Measurements from ENCODE around the gene ELL2.

ELL2 gene

GRCh38 chr5:95850391-95850894, 111.2 kb downstream of the ELL2 start:
- no peaks in the 10 kb centered on the region for H3K27me3 ChIP-seq
- no peaks in the 10 kb centered on the region for H3K9me3 ChIP-seq
- no peak overlapping the region for H3K27ac ChIP-seq
- no peaks in the 10 kb centered on the region for H3K36me3 ChIP-seq
- intact Hi-C loops (cut with DNase I; ENCODE audit: low total_unique reads), result loop anchor here (10.0 kb wide), 1 partner anchor 754 kb away; no protein-coding TSS in a partner anchor
- peaks cover 0 to 14% (median 0%) of the 10 kb centered on the region in 4 donors for H3K4me1 ChIP-seq
- H3K4me3 ChIP-seq, result no peak overlapping the region
- no peak for DNase-seq
- no peak for TF ChIP-seq CTCF (IDR thresholded peaks at IDR 0.05)

GRCh38 chr5:95848701-95849100, 113.0 kb downstream of the ELL2 start:
- H3K4me1 ChIP-seq, result peaks cover 0 to 18% (median 0%) of the 10 kb centered on the region in 4 donors
- intact Hi-C loops (cut with DNase I; ENCODE audit: low total_unique reads), result no loop called here

GRCh38 chr5:95847261-95847592, 114.4 kb downstream of the ELL2 start:
- no peak overlapping the region for H3K4me3 ChIP-seq
- no peak overlapping the region for H3K27ac ChIP-seq
- peaks cover 0 to 31% (median 12%) of the 10 kb centered on the region in 4 donors for H3K4me1 ChIP-seq
- no peak for TF ChIP-seq CTCF (IDR thresholded peaks at IDR 0.05)
- no peaks in the 10 kb centered on the region for H3K36me3 ChIP-seq
- DNase-seq, result no peak
- no peaks in the 10 kb centered on the region for H3K27me3 ChIP-seq
- no peaks in the 10 kb centered on the region for H3K9me3 ChIP-seq
- intact Hi-C loops (cut with DNase I; ENCODE audit: low total_unique reads), result loop anchor here (2.0 kb wide), 1 partner anchor 202 kb away; no protein-coding TSS in a partner anchor

More at GRCh38 chr5:95848701-95849100, 113.0 kb downstream of the ELL2 start:
- no peak for TF ChIP-seq CTCF (IDR thresholded peaks at IDR 0.05)
- H3K9me3 ChIP-seq, result no peaks in the 10 kb centered on the region
- no peaks in the 10 kb centered on the region for H3K36me3 ChIP-seq
- no peak overlapping the region for H3K27ac ChIP-seq
- DNase-seq, result no peak
- no peaks in the 10 kb centered on the region for H3K27me3 ChIP-seq
- H3K4me3 ChIP-seq, result no peak overlapping the region

GRCh38 chr5:95846554-95847260, 114.9 kb downstream of the ELL2 start:
- peak; percentile 91 to 97 for TF ChIP-seq CTCF (IDR thresholded peaks at IDR 0.05)
- Histone ChIP-seq H3K36me3 (no peaks in the 10 kb centered on the region), H3K4me1 (peaks cover 0 to 36% (median 12%) of the 10 kb centered on the region in 4 donors), H3K27ac (peak overlapping the region in 1 of 2 donors; percentile 15), H3K4me3 (no peak overlapping the region), H3K9me3 (no peaks in the 10 kb centered on the region), H3K27me3 (no peaks in the 10 kb centered on the region)
- intact Hi-C loops (cut with DNase I; ENCODE audit: low total_unique reads), result loop anchor here (1.0 to 2.0 kb wide), 2 partner anchors 65 to 202 kb away; no protein-coding TSS in a partner anchor
- DNase-seq, result peak; percentile 73 to 80

GRCh38 chr5:95845391-95845790, 116.3 kb downstream of the ELL2 start:
- intact Hi-C loops (cut with DNase I; ENCODE audit: low total_unique reads), result no loop called here
- no peaks in the 10 kb centered on the region for H3K36me3 ChIP-seq
- H3K27ac ChIP-seq, result peak overlapping the region in 1 of 2 donors; percentile 15

More at GRCh38 chr5:95845391-95845790, 116.3 kb downstream of the ELL2 start:
- Histone ChIP-seq H3K27me3 (no peaks in the 10 kb centered on the region), H3K4me1 (peaks cover 0 to 43% (median 15%) of the 10 kb centered on the region in 4 donors), H3K4me3 (no peak overlapping the region), H3K9me3 (no peaks in the 10 kb centered on the region)
- no peak for DNase-seq
- no peak for TF ChIP-seq CTCF (IDR thresholded peaks at IDR 0.05)

Data from tibial artery (tissue), 4 donors.